Activated CD4-positive, alpha-beta T cell treated with anti-CD3 and anti-CD28 coated beads, Interleukin-2, amount 10 ng/mL, durations not matched to agents 7 days and 5 days (primary cell): ENCODE results near the gene PRPF8. TPM values are rescaled to one million over a fixed set of nuclear protein-coding genes. Genes with fewer than 3 reads are reported as not detected.
"Not testable (repeated sequence)": the region's sequence is repeated elsewhere in the genome, so short reads cannot be mapped to it uniquely, and the experiment has no call there.

Source experiments
- CTCF ChIA-PET: fragments of 350-600 bp; sonication (Branson Sonifier 250); formaldehyde crosslinking; loops from one replicate; lab custom pipeline; 2021; ENCODE audit warnings: antibody characterized with exemption; lab: Charles Lee
- POLR2A ChIA-PET: fragments of 350-600 bp; sonication (Branson Sonifier 250); formaldehyde crosslinking; loops from one replicate; lab custom pipeline; 2021; ENCODE audit warnings: antibody characterized with exemption; lab: Charles Lee
- DNase-seq: peaks from one replicate; pipeline ENCODE4 v3.0.0-alpha.2; 2020
- H3K27ac Mint-ChIP-seq: one replicate; pipeline ENCODE4 v1.8.0; 2021; ENCODE audit warnings: mild to moderate bottlenecking, moderate library complexity, mixed read lengths
- H3K27me3 Mint-ChIP-seq: one replicate; pipeline ENCODE4 v1.8.0; 2021; ENCODE audit warnings: mixed read lengths
- H3K36me3 Mint-ChIP-seq: one replicate; pipeline ENCODE4 v1.8.0; 2021; ENCODE audit warnings: low read depth, mixed read lengths
- H3K4me1 Mint-ChIP-seq: one replicate; pipeline ENCODE4 v1.8.0; 2021; ENCODE audit warnings: mixed read lengths
- H3K4me3 Mint-ChIP-seq: one replicate; pipeline ENCODE4 v1.8.0; 2021; ENCODE audit warnings: mild to moderate bottlenecking, moderate library complexity, mixed read lengths
- H3K9me3 Mint-ChIP-seq: one replicate; pipeline ENCODE4 v1.8.0; 2021; ENCODE audit warnings: mixed read lengths
- total RNA-seq, 2 experiments: library from RNA; stranded (reverse); gene quantifications; one replicate each; pipeline ENCODE4 v1.2.3, GENCODE V29; 2021

Gene PRPF8
- total RNA-seq, 2 experiments from 2014 or later: 302 to 316 TPM

DNA sequence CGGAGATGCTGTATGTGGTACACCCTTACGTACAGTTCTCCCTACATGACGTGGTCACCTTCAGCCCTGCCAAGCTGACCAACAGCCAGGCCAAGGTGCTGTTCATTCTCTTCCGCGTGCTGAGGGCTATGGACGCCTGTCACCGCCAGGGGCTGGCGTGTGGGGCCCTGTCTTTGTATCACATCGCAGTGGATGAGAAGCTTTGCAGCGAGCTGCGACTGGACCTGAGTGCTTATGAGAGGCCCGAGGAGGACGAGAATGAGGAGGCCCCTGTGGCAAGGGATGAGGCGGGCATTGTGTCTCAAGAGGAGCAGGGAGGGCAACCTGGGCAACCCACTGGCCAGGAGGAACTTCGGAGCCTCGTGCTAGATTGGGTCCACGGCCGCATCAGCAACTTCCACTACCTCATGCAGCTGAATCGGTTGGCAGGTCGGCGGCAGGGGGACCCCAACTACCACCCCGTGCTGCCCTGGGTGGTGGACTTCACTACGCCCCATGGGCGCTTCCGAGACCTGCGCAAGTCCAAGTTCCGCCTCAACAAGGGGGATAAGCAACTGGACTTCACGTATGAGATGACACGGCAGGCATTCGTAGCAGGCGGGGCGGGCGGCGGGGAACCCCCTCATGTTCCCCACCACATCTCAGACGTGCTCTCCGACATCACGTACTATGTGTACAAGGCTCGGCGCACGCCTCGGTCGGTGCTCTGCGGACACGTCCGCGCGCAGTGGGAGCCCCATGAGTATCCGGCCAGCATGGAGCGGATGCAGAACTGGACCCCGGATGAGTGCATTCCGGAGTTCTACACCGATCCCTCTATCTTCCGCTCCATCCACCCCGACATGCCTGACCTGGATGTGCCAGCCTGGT, 41.2 kb upstream of the PRPF8 start:
- Mint-ChIP-seq H3K36me3 (peaks cover 19% of the 10 kb centered on the region), H3K4me1 (peaks cover 50% of the 10 kb centered on the region), H3K4me3 (peak overlapping the region; percentile 76), H3K9me3 (no peaks in the 10 kb centered on the region), H3K27me3 (no peaks in the 10 kb centered on the region), H3K27ac (peak overlapping the region; percentile 50)
- POLR2A ChIA-PET: no interaction called here
- DNase-seq: no peak
- CTCF ChIA-PET: interaction anchor here (0.5 to 2.6 kb wide), 3 partner anchors 9 to 900 kb away, joined by 3 to 10 read pairs (median 4); no protein-coding TSS in a partner anchor

DNA sequence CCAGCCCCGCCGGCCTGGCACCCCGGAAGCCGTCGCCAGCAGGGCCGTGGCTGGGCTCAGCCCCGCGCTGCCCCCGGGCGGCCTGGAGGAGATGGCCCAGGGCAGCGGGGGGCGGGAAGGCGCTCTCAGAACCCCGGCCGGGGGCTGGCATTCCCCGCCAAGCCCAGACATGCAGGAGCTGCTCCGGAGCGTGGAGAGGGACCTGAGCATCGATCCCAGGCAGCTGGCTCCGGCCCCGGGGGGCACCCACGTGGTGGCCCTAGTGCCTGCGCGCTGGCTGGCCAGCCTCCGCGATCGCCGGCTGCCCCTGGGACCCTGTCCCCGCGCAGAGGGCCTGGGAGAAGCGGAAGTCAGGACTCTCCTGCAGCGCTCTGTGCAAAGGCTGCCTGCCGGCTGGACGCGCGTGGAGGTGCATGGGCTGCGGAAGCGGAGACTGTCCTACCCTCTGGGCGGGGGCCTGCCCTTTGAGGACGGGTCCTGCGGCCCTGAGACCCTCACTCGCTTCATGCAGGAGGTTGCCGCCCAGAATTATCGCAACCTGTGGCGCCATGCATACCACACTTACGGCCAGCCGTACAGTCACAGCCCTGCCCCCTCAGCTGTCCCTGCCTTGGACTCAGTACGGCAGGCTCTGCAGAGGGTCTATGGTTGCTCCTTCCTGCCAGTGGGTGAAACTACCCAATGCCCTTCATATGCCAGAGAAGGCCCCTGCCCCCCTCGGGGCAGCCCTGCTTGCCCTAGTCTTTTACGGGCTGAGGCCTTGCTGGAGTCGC, 40.4 kb upstream of the PRPF8 start:
- Mint-ChIP-seq H3K4me1 (peaks cover 55% of the 10 kb centered on the region), H3K27ac (peak overlapping the region; percentile 50), H3K36me3 (peaks cover 19% of the 10 kb centered on the region), H3K9me3 (no peaks in the 10 kb centered on the region), H3K4me3 (peak overlapping the region; percentile 76), H3K27me3 (no peaks in the 10 kb centered on the region)
- CTCF ChIA-PET: interaction anchor here (2.6 kb wide), 1 partner anchor 8 kb away, joined by 10 read pairs; no protein-coding TSS in a partner anchor
- POLR2A ChIA-PET: no interaction called here
- peak; percentile 21 for DNase-seq

GRCh38 chr17:1724351-1724868, 39.7 kb upstream of the PRPF8 start, which contains the start of gene WDR81:
Gene WDR81 (plus strand): TSS chr17:1724704. CDS start chr17:1724960, 256 bp downstream.
- Mint-ChIP-seq H3K4me1 (peaks cover 52% of the 10 kb centered on the region), H3K4me3 (peak within 1 kb of the TSS; percentile 76), H3K9me3 (no peaks in the 10 kb centered on the region), H3K27me3 (no peaks in the 10 kb centered on the region), H3K36me3 (peaks cover 15% of the 10 kb centered on the region), H3K27ac (peak within 1 kb of the TSS; percentile 87)
- DNase-seq: peak; percentile 91
- ChIA-PET POLR2A (no interaction called here), CTCF (interaction anchor here (1.5 kb wide), 1 partner anchor 18 kb away, joined by 3 read pairs; no protein-coding TSS in a partner anchor)

- H3K4me3 Mint-ChIP-seq, POLR2A ChIA-PET, H3K27me3 Mint-ChIP-seq, H3K9me3 Mint-ChIP-seq, DNase-seq, H3K36me3 Mint-ChIP-seq: not testable (repeated sequence)
- Mint-ChIP-seq H3K27ac (peak overlapping the region; percentile 90), H3K4me1 (peaks cover 59% of the 10 kb centered on the region)
- CTCF ChIA-PET: interaction anchor here (0.6 to 2.0 kb wide), 7 partner anchors 8 to 467 kb away, joined by 3 to 8 read pairs (median 4); no protein-coding TSS in a partner anchor
Observed at GRCh38 chr17:1722022-1722421, 37.4 kb upstream of the PRPF8 start.

GRCh38 chr17:1720856-1721386, 36.3 kb upstream of the PRPF8 start:
- CTCF ChIA-PET: interaction anchor here (0.6 to 2.0 kb wide), 12 partner anchors 9 to 543 kb away, joined by 3 to 8 read pairs (median 3); partner anchors contain the start of gene TLCD2
- DNase-seq: peak; percentile 83
- H3K4me1 Mint-ChIP-seq: peaks cover 59% of the 10 kb centered on the region
- H3K27ac Mint-ChIP-seq: peak overlapping the region; percentile 82
- POLR2A ChIA-PET: interaction anchor here (0.6 kb wide), 1 partner anchor 1038 kb away, joined by 9 read pairs; no protein-coding TSS in a partner anchor
- H3K27me3 Mint-ChIP-seq: no peaks in the 10 kb centered on the region
- peaks cover 7% of the 10 kb centered on the region for H3K36me3 Mint-ChIP-seq
- H3K4me3 Mint-ChIP-seq: no peak overlapping the region
- no peaks in the 10 kb centered on the region for H3K9me3 Mint-ChIP-seq

DNA sequence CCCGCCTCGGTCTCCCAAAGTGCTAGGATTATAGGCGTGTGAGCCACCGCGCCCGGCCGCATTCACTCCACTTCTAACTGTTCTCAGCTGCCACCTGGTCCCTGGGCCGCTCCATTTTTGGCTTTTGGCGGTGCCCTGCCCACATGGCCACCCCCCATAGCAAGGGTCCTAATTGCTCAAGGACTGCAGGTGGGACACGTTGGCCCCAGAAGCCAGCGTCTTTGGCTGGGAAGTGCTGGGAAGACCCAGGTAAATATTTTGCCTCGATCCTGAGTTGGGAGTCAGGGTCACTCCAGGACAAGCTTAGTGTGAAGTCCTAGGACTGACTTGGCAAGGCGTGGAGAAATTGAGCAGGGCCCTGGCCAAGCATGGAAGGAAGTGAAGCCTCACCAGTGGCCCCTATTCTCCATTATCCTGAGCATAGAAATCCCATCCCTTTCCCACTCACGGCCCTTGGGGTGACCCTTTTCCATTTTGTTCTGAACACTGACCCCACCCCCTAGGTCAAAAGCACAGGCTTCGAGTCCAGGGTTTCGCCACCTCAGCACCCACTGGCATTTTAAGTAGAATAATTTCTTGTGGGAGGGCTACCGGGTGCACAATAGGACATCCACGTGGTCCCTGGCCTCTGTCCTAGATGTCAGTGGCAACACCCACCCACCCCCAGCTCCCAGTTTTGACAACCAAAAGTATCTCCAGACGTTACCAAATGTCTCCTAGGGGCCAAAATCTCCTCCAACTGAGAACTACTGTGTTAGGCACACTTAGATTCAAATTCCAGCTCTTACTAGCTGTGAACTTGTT, 33.9 kb upstream of the PRPF8 start:
- POLR2A ChIA-PET: no interaction called here
- CTCF ChIA-PET: interaction anchor here (0.7 to 1.3 kb wide), 3 partner anchors 12 to 933 kb away, joined by 3 to 4 read pairs (median 3); no protein-coding TSS in a partner anchor
- no peak for DNase-seq
- Mint-ChIP-seq H3K9me3 (no peaks in the 10 kb centered on the region), H3K27ac (peak overlapping the region; percentile 92), H3K4me3 (peak overlapping the region; percentile 97), H3K27me3 (no peaks in the 10 kb centered on the region), H3K4me1 (peaks cover 53% of the 10 kb centered on the region), H3K36me3 (no peaks in the 10 kb centered on the region)

- ChIA-PET POLR2A (interaction anchor here (0.5 to 1.2 kb wide), 4 partner anchors 35 to 198 kb away, joined by 3 to 4 read pairs (median 4); partner anchors contain the start of genes RPA1 and SMYD4), CTCF (interaction anchor here (0.6 to 1.9 kb wide), 11 partner anchors 10 to 528 kb away, joined by 3 to 14 read pairs (median 4); partner anchors contain the start of genes RILP and RTN4RL1)
- peak overlapping the region; percentile 97 for H3K4me3 Mint-ChIP-seq
- no peaks in the 10 kb centered on the region for H3K9me3 Mint-ChIP-seq
- DNase-seq: peak; percentile 93
- peaks cover 3% of the 10 kb centered on the region for H3K27me3 Mint-ChIP-seq
- H3K36me3 Mint-ChIP-seq: peaks cover 5% of the 10 kb centered on the region
- peak overlapping the region; percentile 92 for H3K27ac Mint-ChIP-seq
- H3K4me1 Mint-ChIP-seq: peaks cover 44% of the 10 kb centered on the region
Observed at GRCh38 chr17:1716912-1717695, 32.4 kb upstream of the PRPF8 start.

- peaks cover 12% of the 10 kb centered on the region for H3K36me3 Mint-ChIP-seq
- peak overlapping the region; percentile 92 for H3K27ac Mint-ChIP-seq
- POLR2A ChIA-PET: interaction anchor here (0.6 to 1.2 kb wide), 2 partner anchors 40 to 113 kb away, joined by 3 to 4 read pairs; partner anchors contain the start of genes RPA1 and SMYD4
- H3K9me3 Mint-ChIP-seq: no peaks in the 10 kb centered on the region
- peaks cover 42% of the 10 kb centered on the region for H3K4me1 Mint-ChIP-seq
- H3K4me3 Mint-ChIP-seq: peak overlapping the region; percentile 97
- CTCF ChIA-PET: interaction anchor here (0.7 to 1.9 kb wide), 10 partner anchors 9 to 529 kb away, joined by 3 to 14 read pairs (median 5); partner anchors contain the start of genes RILP and RTN4RL1
- peaks cover 10% of the 10 kb centered on the region for H3K27me3 Mint-ChIP-seq
- peak; percentile 100 for DNase-seq
Observed at GRCh38 chr17:1716076-1716911, 31.6 kb upstream of the PRPF8 start.

DNA sequence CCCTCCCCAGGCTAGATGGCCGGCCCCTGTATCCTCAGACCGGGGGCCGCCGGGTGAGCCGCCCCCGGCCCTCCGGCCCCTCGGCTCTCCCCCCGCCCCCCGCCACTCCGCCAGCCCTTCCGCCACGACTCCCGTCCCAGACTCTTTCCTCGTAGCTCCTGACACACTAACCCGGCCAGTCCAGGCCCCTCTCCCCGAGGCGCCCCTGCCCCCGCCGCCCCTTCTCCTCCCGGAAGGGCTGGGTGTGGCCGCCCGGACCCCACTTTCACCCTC, 31.1 kb upstream of the PRPF8 start:
- H3K27ac Mint-ChIP-seq: peak overlapping the region; percentile 86
- no peaks in the 10 kb centered on the region for H3K9me3 Mint-ChIP-seq
- POLR2A ChIA-PET: no interaction called here
- H3K27me3 Mint-ChIP-seq: peaks cover 15% of the 10 kb centered on the region
- DNase-seq: no peak
- H3K4me1 Mint-ChIP-seq: peaks cover 43% of the 10 kb centered on the region
- CTCF ChIA-PET: interaction anchor here (1.9 kb wide), 1 partner anchor 68 kb away, joined by 7 read pairs; no protein-coding TSS in a partner anchor
- peaks cover 15% of the 10 kb centered on the region for H3K36me3 Mint-ChIP-seq
- peak overlapping the region; percentile 97 for H3K4me3 Mint-ChIP-seq
